IPS-11a (cell line): ENCODE measurements around the gene XYLT1.

Experiments
- H3K4me3 ChIP-seq: one replicate; pipeline ENCODE4 v1.5.1; 2013; ENCODE audit warnings: low read depth, low read length, control low read depth

Gene XYLT1

DNA sequence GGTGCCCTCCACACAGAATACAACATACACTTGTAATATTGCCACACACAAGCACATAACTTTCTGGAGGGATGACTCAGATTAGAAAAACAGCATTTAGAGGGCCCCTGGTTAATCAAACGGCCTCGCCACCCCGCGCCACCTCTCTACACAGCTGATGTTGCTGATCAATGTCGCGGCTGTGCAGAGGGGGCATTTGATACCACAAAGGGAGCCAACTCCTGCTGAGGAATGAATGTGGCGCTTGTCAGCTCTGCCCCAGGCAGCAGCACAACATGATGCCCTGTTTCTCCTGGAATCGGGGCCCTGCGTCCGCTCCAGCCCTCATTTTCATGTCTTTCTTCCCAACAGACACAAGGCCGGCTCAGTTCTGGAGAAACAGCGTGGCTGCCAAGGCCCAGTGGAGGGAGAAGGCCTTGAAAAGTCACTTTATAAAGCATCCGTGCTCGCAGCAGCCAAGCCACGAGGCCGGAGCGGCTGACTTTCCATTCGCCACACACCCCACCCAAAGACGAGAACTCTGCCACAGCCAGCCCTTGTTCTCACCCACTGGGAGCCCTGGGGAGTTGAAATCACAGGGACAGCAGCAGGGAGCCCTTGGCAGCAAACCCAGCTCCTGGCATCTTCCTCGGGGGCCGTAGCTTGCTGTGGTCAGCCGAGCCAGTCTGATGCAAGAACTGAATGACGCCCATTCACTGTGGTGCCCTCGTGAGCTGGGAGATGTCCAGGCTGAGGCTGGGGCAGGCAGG, 65.6 kb downstream of the XYLT1 start:
- no peak overlapping the region for H3K4me3 ChIP-seq

DNA sequence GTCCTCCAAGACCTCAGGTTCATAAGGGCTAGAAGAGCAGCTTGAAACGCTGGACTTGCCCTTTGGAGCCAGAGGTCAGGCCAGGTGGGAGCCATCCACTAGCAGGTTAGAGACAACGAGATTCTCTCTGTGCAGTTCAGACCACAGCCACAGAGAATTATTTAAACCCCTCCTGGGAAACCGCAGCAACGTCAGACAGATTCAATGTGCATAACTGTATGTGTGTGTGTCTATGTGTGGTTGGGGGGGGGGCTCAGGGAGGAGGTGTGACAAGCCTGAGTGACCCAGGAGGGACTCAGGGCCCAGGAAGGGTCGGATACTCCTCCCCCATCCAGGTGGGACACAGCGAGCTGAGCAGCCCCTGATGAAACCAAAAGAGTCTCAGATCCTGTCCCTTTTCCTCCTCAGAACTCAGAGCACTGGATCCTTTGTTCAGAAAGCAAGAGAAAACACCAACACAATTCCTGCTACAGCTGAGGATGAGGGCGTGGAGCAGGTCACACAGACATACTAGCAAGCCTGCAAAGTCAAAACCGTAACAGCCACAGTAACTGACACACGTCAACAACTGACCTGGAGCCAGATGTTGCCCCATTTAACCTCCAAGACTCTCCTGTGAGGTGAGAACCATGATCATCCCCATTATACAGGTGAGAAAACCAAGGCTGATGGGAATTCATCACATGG, 66.8 kb downstream of the XYLT1 start:
- H3K4me3 ChIP-seq, result no peak overlapping the region

DNA sequence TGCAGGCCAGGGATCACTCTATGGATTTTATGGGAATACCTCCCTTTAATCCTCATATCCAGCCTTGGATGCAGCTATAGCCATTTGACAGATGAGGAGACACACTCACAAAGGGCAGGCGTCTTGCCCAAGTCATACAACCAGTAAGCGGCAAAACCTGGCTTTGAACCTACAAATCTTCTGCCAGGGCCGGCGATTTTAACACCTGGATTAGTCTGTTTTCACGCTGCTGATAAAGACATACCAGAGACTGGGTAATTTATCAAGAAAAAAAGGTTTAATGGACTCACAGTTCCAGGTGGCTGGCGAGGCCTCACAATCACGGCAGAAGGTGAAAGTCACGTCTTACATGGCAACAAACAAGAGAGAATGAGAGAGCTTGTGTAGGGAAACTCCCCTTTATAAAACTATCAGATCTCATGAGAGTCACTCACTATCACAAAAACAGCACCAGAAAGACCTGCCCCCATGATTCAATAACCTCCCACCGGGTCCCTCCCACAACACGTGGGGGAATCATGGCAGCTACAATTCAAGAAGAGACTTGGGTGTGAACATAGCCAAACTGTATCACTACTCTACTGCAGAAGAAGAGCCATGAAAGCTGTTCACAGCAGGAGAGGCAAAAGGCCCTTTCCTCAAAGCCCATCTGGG, 67.5 kb downstream of the XYLT1 start:
- H3K4me3 ChIP-seq, result no peak overlapping the region

GRCh38 chr16:17397499-17397891, 73.3 kb downstream of the XYLT1 start:
- no peak overlapping the region for H3K4me3 ChIP-seq

- H3K4me3 ChIP-seq, result no peak overlapping the region
Measured at GRCh38 chr16:17396762-17397498, 73.8 kb downstream of the XYLT1 start.

- H3K4me3 ChIP-seq, result no peak overlapping the region
Measured at GRCh38 chr16:17395849-17396480, 74.8 kb downstream of the XYLT1 start.

GRCh38 chr16:17392857-17393692, 77.7 kb downstream of the XYLT1 start:
- H3K4me3 ChIP-seq, result no peak overlapping the region

- no peak overlapping the region for H3K4me3 ChIP-seq
Measured at GRCh38 chr16:17392127-17392856, 78.5 kb downstream of the XYLT1 start.

GRCh38 chr16:17391715-17392114, 79.0 kb downstream of the XYLT1 start:
- no peak overlapping the region for H3K4me3 ChIP-seq

- no peak overlapping the region for H3K4me3 ChIP-seq
Measured at GRCh38 chr16:17389384-17389783, 81.4 kb downstream of the XYLT1 start.

DNA sequence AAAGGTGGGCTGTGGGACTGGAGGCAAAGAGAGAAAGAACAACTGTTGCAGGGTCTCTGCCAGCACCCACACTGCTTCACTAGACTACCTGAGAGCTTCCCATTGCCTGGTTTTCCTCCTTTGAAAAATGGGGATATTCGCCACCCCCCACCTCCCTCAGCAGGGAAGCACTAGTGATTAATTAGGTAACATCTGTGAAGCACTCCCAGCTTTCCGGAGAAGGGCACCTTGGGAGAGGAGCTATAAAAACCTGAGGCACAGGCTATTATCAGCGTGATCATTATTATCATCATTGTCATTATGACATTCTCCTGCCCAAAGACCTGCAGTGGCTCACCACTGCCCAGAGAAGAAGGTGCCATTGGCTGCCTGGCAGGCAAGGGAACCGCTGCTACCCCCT, 83.5 kb downstream of the XYLT1 start:
- H3K4me3 ChIP-seq, result no peak overlapping the region

GRCh38 chr16:17386229-17386628, 84.5 kb downstream of the XYLT1 start:
- H3K4me3 ChIP-seq, result no peak overlapping the region

DNA sequence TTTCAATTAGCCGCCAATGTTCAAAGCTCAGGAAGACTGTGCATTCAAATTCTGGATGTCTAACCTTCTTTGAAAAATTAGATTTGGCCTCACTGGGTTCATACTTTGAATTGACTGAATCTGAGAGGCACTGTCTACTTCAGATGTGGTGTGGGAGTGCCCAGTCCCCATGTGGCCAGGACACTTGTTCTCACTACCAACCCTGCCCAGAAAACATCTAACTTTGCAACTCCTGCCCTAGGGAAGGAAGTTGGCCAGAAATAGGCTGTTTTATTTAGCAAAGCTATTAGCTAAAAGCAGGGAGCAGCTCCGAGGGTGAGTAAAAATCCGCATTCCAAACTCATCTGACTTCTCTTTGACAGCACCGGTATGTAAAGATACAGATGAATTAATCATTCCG, 86.3 kb downstream of the XYLT1 start:
- no peak overlapping the region for H3K4me3 ChIP-seq

DNA sequence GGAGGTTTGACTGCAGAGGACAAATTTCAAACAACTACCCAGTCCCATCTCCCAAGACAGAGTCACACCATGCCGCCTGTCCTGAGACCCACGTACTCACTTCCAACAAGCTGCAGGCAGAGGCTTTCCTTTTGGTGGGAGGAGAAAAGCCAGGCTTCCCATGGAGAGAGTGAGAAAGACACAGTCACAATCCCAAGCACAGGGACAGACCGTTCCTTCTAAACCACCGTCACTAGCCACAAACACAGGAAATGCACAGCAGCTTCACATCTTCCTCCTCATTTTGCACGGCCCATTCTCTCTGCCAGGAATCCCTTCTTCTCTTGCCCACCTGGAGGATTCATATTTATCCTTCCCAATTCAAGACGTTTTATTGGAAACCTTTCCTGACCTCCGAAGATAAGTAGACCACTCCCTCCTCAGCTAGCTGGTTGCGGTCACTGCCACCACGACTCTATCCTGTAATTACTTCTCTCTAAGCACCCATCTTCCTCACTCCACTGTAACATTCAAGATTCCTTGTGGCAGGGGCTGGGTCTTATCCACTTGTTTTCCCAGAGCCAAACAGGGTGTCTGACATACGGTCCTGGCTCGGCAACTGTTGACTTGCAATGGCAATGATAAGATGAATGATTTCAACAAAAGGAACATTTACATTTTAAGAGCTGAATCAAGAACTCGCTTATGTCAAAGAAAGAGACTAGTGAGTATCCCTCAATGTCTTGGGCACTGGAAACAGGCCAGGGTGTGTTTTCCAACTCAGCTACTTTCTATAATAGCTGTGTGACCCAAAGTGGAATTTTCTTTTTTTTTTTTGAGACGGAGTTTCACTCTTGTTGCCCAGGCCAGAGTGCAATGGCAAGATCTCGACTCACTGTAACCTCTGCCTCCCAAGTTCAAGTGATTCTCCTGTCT, 87.6 kb downstream of the XYLT1 start:
- H3K4me3 ChIP-seq, result no peak overlapping the region

- H3K4me3 ChIP-seq, result no peak overlapping the region
Measured at GRCh38 chr16:17382514-17382913, 88.2 kb downstream of the XYLT1 start.

DNA sequence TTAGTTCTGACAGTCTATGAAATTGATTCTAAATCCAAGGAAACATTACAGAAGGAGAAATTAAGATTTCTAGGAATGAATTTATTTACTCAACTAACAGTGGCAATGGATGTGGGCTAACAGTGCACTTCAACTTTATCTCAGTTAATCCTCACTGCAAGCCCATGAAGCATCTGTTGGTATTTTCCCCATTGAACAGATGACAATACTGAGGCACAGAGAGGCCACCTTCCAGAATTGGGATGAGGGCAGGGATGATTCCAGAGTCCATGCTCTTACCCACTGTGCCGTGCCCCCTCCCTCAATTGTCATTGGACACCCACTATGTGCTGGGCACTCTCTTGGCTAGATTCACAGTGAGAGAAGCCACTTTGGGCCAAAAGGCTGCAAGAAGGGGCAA, 89.0 kb downstream of the XYLT1 start:
- H3K4me3 ChIP-seq, result no peak overlapping the region

- H3K4me3 ChIP-seq, result no peak overlapping the region
Measured at GRCh38 chr16:17380613-17381012, 90.1 kb downstream of the XYLT1 start.

- no peak overlapping the region for H3K4me3 ChIP-seq
Measured at GRCh38 chr16:17379121-17379571, 91.6 kb downstream of the XYLT1 start.
